GM13977 (cell line): ENCODE data around the gene CYP19A1.

Experiments used
- DNase-seq: peaks from one replicate; pipeline ENCODE4 v3.0.0; 2012; ENCODE audit warnings: low spot score
- CTCF ChIP-seq: IDR thresholded peaks from 2 replicates; pipeline ENCODE4 v1.5.1; 2012; ENCODE audit warnings: mild to moderate bottlenecking, control low read depth; ENCODE audit not compliant: insufficient read depth; ENCODE audit errors: extremely low read depth, missing control alignments
- in situ Hi-C: fragments of 300-500 bp; cut with MboI; formaldehyde crosslinking; loops from one replicate; pipeline ENCODE4 v1.12.0; 2022; ENCODE audit warnings: low sequenced_read_pairs, low pct_unique_long_range_greater_than_20kb, mixed read lengths, inconsistent platforms; ENCODE audit not compliant: unreplicated experiment

Gene CYP19A1

GRCh38 chr15:51170882-51171633 lies 167.3 kb downstream of the CYP19A1 start:
- no peak for DNase-seq
- in situ Hi-C loops: no loop called here
- no peak for TF ChIP-seq CTCF

GRCh38 chr15:51168700-51169099 lies 169.7 kb downstream of the CYP19A1 start:
- no peak for TF ChIP-seq CTCF
- in situ Hi-C loops: loop anchor here (10.0 kb wide), 1 partner anchor 216 kb away; no protein-coding TSS in a partner anchor
- DNase-seq: no peak

- in situ Hi-C loops: loop anchor here (10.0 kb wide), 1 partner anchor 221 kb away; no protein-coding TSS in a partner anchor
- no peak for DNase-seq
- TF ChIP-seq CTCF: no peak
Observed at GRCh38 chr15:51163843-51164242, 174.6 kb downstream of the CYP19A1 start.

DNA sequence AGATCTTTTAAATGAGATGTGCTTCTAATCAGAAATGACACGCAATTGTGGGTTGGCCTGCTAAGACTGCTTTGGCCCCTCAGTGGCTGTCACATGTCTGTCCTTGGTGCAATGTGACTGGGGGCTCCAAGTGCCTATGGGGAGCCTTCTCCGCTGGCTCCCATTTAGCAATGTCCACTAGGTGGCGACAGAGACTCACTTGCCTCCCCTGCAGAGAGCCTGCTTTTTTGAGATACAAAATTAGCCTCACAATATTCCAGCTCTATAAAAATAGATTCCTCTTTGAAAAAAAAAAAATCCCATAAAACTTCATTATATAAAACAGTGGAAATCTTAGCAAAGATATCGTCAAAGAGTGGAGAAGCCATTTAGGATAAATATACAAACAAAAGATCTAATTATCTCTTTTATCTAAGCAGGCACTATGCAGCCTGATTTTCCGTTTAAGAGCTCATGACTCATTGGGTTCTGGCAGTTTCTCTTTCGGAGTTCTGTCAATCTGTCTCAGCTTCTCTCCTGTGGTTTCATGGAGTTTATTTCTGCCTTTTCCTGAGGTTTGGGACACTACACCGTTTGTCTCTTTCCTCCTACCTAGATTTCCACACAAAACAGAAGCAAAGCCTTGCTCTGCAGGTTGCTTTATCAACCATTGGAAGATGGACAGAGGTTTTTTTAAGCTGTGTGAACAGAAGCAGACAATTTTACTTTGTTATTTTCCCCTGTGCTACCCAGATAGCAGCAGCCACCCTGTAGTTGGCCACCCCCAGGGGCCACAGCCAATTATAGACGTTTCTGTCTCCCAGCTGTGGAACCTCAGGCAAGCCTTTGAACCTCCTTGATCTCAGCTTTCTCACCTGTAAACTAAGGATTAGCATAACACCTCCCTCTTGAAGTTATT lies 175.3 kb downstream of the CYP19A1 start:
- peak; percentile 86 for DNase-seq
- peak; percentile 93 for TF ChIP-seq CTCF
- in situ Hi-C loops: loop anchor here (10.0 kb wide), 1 partner anchor 222 kb away; no protein-coding TSS in a partner anchor

DNA sequence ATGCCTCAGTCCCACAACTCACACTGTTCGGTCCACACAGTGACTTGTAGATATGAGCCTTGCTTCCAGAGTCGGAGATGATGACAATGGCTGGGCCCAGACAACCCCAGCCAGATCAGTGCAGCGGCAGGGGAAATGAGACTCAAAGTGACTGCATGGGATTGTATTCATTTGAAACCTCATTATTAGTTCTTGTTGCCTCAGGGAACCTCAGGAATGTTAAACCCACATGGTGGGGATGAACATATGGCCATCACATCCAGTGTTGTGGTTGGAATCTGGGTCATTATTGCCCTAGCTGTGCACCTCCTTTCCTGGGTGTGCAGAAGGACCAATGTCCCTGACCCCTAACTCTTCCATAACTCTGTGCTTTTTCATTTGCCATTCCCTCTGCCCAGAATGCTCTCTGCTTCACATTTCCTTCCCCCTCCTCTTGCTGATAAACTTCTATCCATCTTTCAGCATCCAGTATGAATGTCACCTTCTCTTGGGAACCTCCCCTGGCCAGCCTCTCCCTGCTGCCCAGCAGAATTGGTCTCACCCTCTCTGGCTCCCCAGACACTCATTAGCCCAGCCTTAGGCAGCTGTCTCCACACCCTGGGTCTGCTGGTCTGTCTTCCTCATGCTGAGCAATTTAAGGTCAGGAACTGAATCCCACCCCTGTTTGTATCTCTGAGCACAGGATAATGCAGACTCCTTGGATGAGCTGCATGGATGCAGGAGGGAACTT lies 176.7 kb downstream of the CYP19A1 start:
- no peak for DNase-seq
- in situ Hi-C loops: loop anchor here (10.0 kb wide), 1 partner anchor 223 kb away; no protein-coding TSS in a partner anchor
- TF ChIP-seq CTCF: no peak

DNA sequence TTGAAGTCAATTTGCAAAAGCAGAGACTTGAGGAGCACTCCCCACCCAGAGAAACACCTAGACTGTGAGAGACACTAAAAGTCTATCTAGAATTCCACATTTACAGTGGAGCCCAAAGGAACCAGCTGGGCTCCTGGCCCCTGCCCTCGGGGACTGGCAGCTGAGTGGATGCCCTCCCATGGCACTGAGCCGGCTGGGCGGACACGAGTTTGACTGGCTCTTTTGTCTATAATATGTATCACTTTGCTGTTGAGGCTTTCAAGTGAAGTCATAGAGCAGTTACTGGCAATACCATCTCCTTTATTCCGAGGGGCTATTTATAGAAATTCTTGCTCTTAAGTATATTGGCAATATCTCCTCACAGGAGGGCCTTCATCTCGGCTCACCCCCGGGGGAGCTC lies 177.9 kb downstream of the CYP19A1 start:
- no peak for TF ChIP-seq CTCF
- DNase-seq: no peak
- in situ Hi-C loops: loop anchor here (10.0 kb wide), 1 partner anchor 224 kb away; no protein-coding TSS in a partner anchor
